Activated CD4-positive, alpha-beta T cell treated with anti-CD3 and anti-CD28 coated beads for 24 hours (primary cell): ENCODE results near the gene USP49.

Source experiments
- DNase-seq, 2 donors: peaks; one replicate each; pipeline ENCODE4 v3.0.0-alpha.2; 2020; ENCODE audit warnings: low read depth in 2 of 2

The USP49 gene

GRCh38 chr6:41874741-41875140, 20.4 kb downstream of the USP49 start:
- no peak for DNase-seq

DNA sequence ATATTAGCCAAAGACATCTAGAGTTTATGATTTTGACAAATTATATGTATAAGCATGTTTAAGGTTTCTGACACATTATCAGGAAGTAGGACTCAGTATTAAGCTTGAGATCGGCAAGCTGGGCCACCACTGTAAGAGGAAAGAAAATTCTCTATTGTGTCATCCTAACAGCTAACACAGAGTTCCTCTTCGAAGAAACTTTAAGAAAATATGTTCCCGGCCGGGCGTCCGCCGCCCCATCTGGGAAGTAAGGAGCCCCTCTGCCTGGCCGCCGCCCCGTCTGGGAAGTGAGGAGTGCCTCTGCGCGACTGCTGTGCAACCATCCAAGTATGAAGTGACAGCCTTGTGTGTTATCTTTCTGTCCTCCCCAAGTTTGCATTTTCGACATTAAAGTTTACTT, 23.0 kb downstream of the USP49 start:
- no peak for DNase-seq

GRCh38 chr6:41871691-41872090, 23.5 kb downstream of the USP49 start:
- DNase-seq: no peak

- no peak for DNase-seq
Observed at GRCh38 chr6:41859356-41859755, 35.8 kb downstream of the USP49 start.

- DNase-seq: no peak
Observed at GRCh38 chr6:41858703-41859102, 36.5 kb downstream of the USP49 start.

DNA sequence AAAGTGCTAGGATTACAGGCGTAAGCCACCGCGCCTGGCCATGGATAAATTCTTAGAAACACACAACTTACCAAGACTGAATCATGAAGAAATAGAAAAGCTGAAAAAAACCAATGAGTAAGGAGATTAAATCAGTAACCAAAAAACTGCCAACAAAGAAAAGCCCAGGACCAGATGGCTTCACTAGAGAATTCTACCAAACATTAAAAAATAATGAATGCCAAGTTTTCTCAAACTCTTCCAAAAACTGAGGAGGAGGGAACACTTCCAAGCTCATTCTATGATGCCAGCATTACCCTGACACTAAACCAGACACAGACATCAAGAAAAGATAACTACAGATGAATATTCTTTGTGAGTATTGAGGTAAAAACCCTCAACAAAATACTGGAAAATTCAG, 44.3 kb downstream of the USP49 start:
- DNase-seq: no peak

DNA sequence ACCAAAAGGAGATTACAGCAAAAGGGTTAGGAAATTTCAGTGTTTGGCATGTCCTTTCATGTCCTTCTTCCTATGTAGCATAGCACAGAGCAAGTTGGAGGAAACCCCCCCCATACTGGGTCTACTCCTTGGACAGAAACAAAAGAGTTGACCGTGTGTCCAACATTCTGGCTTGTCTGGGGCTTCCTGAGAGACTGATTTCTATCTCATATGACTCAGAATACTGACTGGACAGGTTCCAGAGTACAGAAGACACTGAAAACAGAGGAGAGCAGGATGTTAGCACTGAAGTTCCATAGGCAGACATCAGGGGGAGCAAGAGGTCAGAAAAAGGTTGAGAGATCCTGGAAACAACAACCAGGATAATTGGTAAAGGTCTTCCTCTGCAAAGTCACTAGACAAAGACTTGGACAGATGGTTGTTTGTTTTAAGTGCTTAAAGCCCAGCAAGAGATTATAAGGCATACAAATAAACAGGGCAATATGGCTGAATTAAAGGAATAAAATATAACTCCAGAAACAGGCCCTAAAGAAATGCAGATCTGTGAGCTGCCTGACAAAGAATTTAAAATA, 48.4 kb downstream of the USP49 start:
- DNase-seq: peak; percentile 37 to 41

- DNase-seq: no peak
Observed at GRCh38 chr6:41843178-41843577, 52.0 kb downstream of the USP49 start.

DNA sequence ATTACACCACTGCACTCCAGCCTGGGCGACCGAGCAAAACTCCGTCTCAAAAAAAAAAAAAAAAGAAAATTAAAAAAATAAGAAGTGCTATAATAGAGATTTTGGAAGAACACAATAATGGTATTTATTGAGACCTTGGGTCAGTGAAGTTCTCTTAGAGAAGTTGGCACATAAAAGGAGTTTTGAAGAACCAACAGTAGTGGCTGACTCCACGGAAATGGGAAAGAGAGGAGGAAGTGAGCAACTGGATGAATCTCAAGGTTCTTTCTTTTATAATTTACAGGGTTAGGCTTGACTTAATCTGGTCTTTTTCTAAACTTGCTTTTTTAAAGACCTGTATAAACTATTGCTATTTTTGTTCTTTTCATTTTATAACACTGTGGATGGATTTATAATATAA, 54.8 kb downstream of the USP49 start:
- DNase-seq: no peak

DNA sequence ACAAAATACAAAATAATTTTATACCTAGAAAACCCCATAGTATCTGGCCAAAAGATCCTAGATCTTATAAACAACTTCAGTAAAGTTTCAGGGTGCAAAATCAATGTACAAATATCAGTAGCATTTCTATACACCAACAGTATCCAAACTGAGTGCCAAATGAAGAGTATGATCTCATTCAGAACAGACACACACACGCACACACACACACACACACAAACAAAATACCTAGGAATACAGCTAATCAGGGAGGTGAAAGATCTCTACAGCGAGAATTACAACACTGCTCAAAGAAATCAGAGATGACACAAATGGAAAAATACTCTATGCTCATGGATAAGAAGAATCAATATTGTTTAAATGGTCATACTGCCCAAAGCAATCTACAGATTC, 58.5 kb downstream of the USP49 start:
- no peak for DNase-seq

GRCh38 chr6:41836022-41836659, 59.0 kb downstream of the USP49 start:
- no peak for DNase-seq

- DNase-seq: no peak
Observed at GRCh38 chr6:41832263-41832662, 62.9 kb downstream of the USP49 start.

DNA sequence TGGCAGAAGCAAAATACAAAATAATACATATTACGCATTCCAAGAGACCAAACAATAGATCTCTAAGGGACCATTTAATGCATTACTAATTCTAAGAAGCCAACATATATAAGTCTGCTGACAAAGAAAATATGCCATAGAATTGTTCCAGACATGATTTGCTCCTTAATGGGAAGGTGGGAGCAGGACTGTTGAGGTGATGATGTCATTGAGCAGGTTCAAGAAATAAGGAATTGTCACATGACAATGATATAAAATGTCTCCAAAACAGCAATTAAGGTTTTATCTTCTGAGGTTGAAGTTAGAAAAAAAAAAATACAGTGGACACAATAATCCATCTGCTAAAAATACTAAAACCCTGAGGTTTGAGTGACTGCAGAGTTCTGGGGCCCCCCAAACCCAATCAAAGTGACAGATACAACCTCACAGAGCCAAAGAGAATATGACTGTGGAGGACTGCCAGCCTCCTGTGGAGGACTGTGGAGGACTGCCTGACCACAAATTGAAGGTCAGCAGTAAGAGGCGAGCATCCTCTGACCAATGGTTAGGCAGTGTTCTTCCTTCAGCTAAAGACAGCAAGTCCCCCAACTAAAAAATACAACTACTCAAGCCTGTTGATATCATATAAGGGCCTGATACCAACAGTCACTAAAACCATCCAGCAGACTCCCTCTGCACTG, 68.7 kb downstream of the USP49 start:
- no peak for DNase-seq

GRCh38 chr6:41824571-41825569, 70.3 kb downstream of the USP49 start:
- no peak for DNase-seq

GRCh38 chr6:41823178-41823577, 72.0 kb downstream of the USP49 start:
- no peak for DNase-seq

DNA sequence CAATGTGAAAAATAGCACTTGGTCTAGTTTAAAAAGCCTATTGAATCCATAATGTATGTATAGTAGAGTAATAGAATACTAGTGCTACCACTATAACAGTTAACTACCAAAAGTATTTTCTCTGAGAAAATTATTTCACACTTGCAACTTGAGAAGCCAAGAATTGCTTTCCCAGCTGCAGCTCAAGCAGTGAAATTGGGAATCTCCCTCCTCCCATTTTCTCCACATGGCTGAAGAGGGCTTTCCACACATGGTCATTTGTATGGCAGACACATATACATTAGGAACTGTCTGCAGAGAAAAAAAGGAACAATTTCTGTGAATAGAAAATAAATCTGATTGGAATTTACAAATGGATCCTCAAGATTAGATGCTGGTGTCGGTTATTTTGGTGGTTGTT, 73.2 kb downstream of the USP49 start:
- no peak for DNase-seq

DNA sequence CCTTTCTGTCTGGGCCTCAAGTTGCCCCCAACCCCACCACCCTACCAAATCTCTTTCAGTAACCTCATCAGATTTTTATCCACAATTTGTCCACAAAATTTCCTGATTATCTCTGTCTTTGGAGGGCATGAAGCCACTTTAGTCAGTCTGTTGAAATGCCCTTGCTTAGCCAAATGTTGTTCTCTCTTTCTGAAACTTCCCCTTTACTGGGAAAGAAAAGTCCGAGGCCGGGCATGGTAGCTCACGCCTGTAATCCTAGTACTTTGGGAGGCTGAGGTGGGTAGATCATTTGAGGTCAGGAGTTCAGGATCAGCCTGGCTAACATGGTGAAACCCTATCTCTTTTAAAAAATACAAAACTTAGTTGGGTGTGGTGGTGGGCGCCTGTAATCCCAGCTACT, 73.9 kb downstream of the USP49 start:
- no peak for DNase-seq

GRCh38 chr6:41818271-41819054, 76.7 kb downstream of the USP49 start:
- no peak for DNase-seq

- no peak for DNase-seq
Observed at GRCh38 chr6:41815587-41815986, 79.6 kb downstream of the USP49 start.

- DNase-seq: no peak
Observed at GRCh38 chr6:41814629-41815028, 80.5 kb downstream of the USP49 start.

GRCh38 chr6:41813956-41814355, 81.2 kb downstream of the USP49 start:
- DNase-seq: no peak
